ENCODE measurements around the gene CMTM1. TPM values are rescaled to one million over a fixed set of nuclear protein-coding genes. Genes with fewer than 3 reads are reported as not detected.

The CMTM1 gene
- polyA plus RNA-seq, 2 donors, result 0.14 to 0.22 TPM

- Histone ChIP-seq H3K36me3 (ENCODE audit: control insufficient read depth in 2 of 2, insufficient read depth in 2 of 2, low read length in 1 of 2) (no peaks in the 10 kb centered on the region), H3K4me1 (ENCODE audit: control insufficient read depth in 2 of 2, insufficient read depth in 2 of 2, low read length in 1 of 2) (peaks cover 0 to 8% of the 10 kb centered on the region in 2 donors), H3K9me3 (ENCODE audit: control insufficient read depth in 2 of 2, insufficient read depth in 1 of 2, low read depth in 1 of 2, low read length in 1 of 2) (no peaks in the 10 kb centered on the region), H3K27ac (ENCODE audit: low read depth in 2 of 2, low read length in 1 of 2) (peak overlapping the region; percentile 89 to 92), H3K27me3 (ENCODE audit: control insufficient read depth in 1 of 2, insufficient read depth in 2 of 2, low read length in 2 of 2) (no peaks in the 10 kb centered on the region), H3K4me3 (ENCODE audit: low read depth in 1 of 2, low read length in 2 of 2) (peak overlapping the region; percentile 58 to 68)
- 46 to 54% methylated on average over 9 of the region's 9 CpGs for WGBS, 2 donors
Observed at GRCh38 chr16:66548868-66549267, 17.4 kb upstream of the CMTM1 start.

- peak within 1 kb of the TSS; percentile 58 to 68 for H3K4me3 ChIP-seq (ENCODE audit: low read depth in 1 of 2, low read length in 2 of 2)
- H3K27me3 ChIP-seq (ENCODE audit: control insufficient read depth in 1 of 2, insufficient read depth in 2 of 2, low read length in 2 of 2), result no peaks in the 10 kb centered on the region
- no peaks in the 10 kb centered on the region for H3K9me3 ChIP-seq (ENCODE audit: control insufficient read depth in 2 of 2, insufficient read depth in 1 of 2, low read depth in 1 of 2, low read length in 1 of 2)
- peak within 1 kb of the TSS; percentile 89 to 92 for H3K27ac ChIP-seq (ENCODE audit: low read depth in 2 of 2, low read length in 1 of 2)
- H3K36me3 ChIP-seq (ENCODE audit: control insufficient read depth in 2 of 2, insufficient read depth in 2 of 2, low read length in 1 of 2), result no peaks in the 10 kb centered on the region
- 2% methylated on average over 79 to 80 of the region's 80 CpGs for WGBS, 2 donors
- peaks cover 0 to 8% of the 10 kb centered on the region in 2 donors for H3K4me1 ChIP-seq (ENCODE audit: control insufficient read depth in 2 of 2, insufficient read depth in 2 of 2, low read length in 1 of 2)
Observed at GRCh38 chr16:66549284-66550131, 16.7 kb upstream of the CMTM1 start, which contains the start of gene TK2. TSS of gene TK2 (minus strand) at chr16:66550122. CDS start at chr16:66550061, 61 bp downstream.

- no peaks in the 10 kb centered on the region for H3K9me3 ChIP-seq (ENCODE audit: control insufficient read depth in 2 of 2, insufficient read depth in 1 of 2, low read depth in 1 of 2, low read length in 1 of 2)
- H3K27ac ChIP-seq (ENCODE audit: low read depth in 2 of 2, low read length in 1 of 2), result peak overlapping the region; percentile 6 to 92
- no peaks in the 10 kb centered on the region for H3K36me3 ChIP-seq (ENCODE audit: control insufficient read depth in 2 of 2, insufficient read depth in 2 of 2, low read length in 1 of 2)
- H3K4me3 ChIP-seq (ENCODE audit: low read depth in 1 of 2, low read length in 2 of 2), result no peak overlapping the region
- no peaks in the 10 kb centered on the region for H3K27me3 ChIP-seq (ENCODE audit: control insufficient read depth in 1 of 2, insufficient read depth in 2 of 2, low read length in 2 of 2)
- peaks cover 0 to 8% of the 10 kb centered on the region in 2 donors for H3K4me1 ChIP-seq (ENCODE audit: control insufficient read depth in 2 of 2, insufficient read depth in 2 of 2, low read length in 1 of 2)
- WGBS, 2 donors, result 44 to 51% methylated on average over 6 of the region's 6 CpGs
Observed at GRCh38 chr16:66551348-66551759, 14.9 kb upstream of the CMTM1 start.

- WGBS, 2 donors, result 30 to 36% methylated on average over 8 of the region's 8 CpGs
- peaks cover 0 to 8% of the 10 kb centered on the region in 2 donors for H3K4me1 ChIP-seq (ENCODE audit: control insufficient read depth in 2 of 2, insufficient read depth in 2 of 2, low read length in 1 of 2)
- no peaks in the 10 kb centered on the region for H3K27me3 ChIP-seq (ENCODE audit: control insufficient read depth in 1 of 2, insufficient read depth in 2 of 2, low read length in 2 of 2)
- H3K4me3 ChIP-seq (ENCODE audit: low read depth in 1 of 2, low read length in 2 of 2), result peak overlapping the region; percentile 60 to 69
- H3K9me3 ChIP-seq (ENCODE audit: control insufficient read depth in 2 of 2, insufficient read depth in 1 of 2, low read depth in 1 of 2, low read length in 1 of 2), result no peaks in the 10 kb centered on the region
- no peaks in the 10 kb centered on the region for H3K36me3 ChIP-seq (ENCODE audit: control insufficient read depth in 2 of 2, insufficient read depth in 2 of 2, low read length in 1 of 2)
- H3K27ac ChIP-seq (ENCODE audit: low read depth in 2 of 2, low read length in 1 of 2), result peak overlapping the region; percentile 92 to 98
Observed at GRCh38 chr16:66551788-66552285, 14.4 kb upstream of the CMTM1 start.

DNA sequence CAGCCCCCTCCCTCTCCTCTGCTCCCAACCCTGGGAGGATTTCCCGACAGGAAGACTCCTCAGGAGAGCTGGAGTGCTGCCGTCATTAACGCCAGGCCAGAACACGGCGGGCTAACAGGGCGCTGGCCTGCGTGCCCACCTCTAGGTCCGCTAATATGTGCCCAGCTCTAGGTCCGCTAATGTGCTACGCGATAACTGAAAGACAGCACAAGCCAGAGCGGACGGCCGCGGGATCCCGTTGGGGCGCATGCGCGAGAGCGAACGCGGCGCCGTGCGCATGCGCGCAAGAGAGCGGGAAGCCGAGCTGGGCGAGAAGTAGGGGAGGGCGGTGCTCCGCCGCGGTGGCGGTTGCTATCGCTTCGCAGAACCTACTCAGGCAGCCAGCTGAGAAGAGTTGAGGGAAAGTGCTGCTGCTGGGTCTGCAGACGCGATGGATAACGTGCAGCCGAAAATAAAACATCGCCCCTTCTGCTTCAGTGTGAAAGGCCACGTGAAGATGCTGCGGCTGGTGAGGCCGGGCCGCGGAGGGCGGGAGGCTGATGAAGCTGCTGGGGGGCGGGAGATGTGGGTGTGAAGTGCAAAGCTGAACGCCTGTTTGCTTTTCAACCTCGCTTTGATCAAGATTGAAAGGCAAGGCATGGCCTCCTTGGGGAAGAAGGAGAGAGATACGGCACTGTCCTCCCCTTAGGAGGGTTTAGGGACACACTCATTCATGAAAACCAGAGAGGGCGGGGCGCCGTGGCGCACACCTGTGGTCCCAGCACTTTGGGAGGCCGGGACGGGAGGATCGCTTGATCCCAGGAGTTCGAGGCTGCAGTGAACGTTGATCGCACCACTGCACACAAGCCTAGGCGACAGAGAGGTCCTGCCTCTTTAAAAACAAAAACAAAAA lies 13.7 kb upstream of the CMTM1 start, which contains the start of gene CKLF:
Gene CKLF, plus strand, starts transcription at position 291 of the 892 bp plus-strand sequence. Its CDS starts 140 bp downstream, at position 431.
- Histone ChIP-seq H3K27ac (ENCODE audit: low read depth in 2 of 2, low read length in 1 of 2) (peak within 1 kb of the TSS; percentile 92 to 98), H3K9me3 (ENCODE audit: control insufficient read depth in 2 of 2, insufficient read depth in 1 of 2, low read depth in 1 of 2, low read length in 1 of 2) (no peaks in the 10 kb centered on the region), H3K4me3 (ENCODE audit: low read depth in 1 of 2, low read length in 2 of 2) (peak within 1 kb of the TSS; percentile 60 to 69), H3K27me3 (ENCODE audit: control insufficient read depth in 1 of 2, insufficient read depth in 2 of 2, low read length in 2 of 2) (no peaks in the 10 kb centered on the region), H3K36me3 (ENCODE audit: control insufficient read depth in 2 of 2, insufficient read depth in 2 of 2, low read length in 1 of 2) (no peaks in the 10 kb centered on the region), H3K4me1 (ENCODE audit: control insufficient read depth in 2 of 2, insufficient read depth in 2 of 2, low read length in 1 of 2) (peaks cover 0 to 8% of the 10 kb centered on the region in 2 donors)
- WGBS, 2 donors, result 6 to 8% methylated on average over 63 of the region's 63 CpGs

- Histone ChIP-seq H3K27me3 (ENCODE audit: control insufficient read depth in 1 of 2, insufficient read depth in 2 of 2, low read length in 2 of 2) (no peaks in the 10 kb centered on the region), H3K4me3 (ENCODE audit: low read depth in 1 of 2, low read length in 2 of 2) (peak overlapping the region; percentile 16 to 60), H3K4me1 (ENCODE audit: control insufficient read depth in 2 of 2, insufficient read depth in 2 of 2, low read length in 1 of 2) (peaks cover 0 to 6% of the 10 kb centered on the region in 2 donors), H3K36me3 (ENCODE audit: control insufficient read depth in 2 of 2, insufficient read depth in 2 of 2, low read length in 1 of 2) (no peaks in the 10 kb centered on the region), H3K27ac (ENCODE audit: low read depth in 2 of 2, low read length in 1 of 2) (no peak overlapping the region), H3K9me3 (ENCODE audit: control insufficient read depth in 2 of 2, insufficient read depth in 1 of 2, low read depth in 1 of 2, low read length in 1 of 2) (no peaks in the 10 kb centered on the region)
- 32 to 46% methylated on average over 8 of the region's 8 CpGs for WGBS, 2 donors
Observed at GRCh38 chr16:66553223-66553622, 13.0 kb upstream of the CMTM1 start.

DNA sequence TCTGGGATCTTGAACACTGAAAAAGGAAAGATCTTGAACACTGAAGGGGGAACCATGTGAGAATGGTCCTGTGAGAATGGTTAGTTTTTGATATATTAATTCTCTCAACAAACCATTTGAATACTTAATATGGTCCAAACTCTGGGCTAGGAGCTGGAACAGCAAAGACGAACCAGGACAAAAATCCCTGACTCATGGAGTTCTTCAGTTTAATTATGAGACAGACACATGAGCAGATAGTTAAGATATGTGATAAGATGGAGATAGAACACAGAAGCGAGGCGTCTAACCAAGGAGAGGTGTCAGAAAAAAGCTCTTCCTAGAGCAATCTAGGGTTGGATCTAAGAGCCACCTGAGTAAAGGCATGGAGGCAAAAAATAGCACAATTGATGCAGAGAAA lies 12.2 kb upstream of the CMTM1 start:
- H3K27me3 ChIP-seq (ENCODE audit: control insufficient read depth in 1 of 2, insufficient read depth in 2 of 2, low read length in 2 of 2), result no peaks in the 10 kb centered on the region
- peaks cover 0 to 4% of the 10 kb centered on the region in 2 donors for H3K4me1 ChIP-seq (ENCODE audit: control insufficient read depth in 2 of 2, insufficient read depth in 2 of 2, low read length in 1 of 2)
- no peak overlapping the region for H3K27ac ChIP-seq (ENCODE audit: low read depth in 2 of 2, low read length in 1 of 2)
- H3K4me3 ChIP-seq (ENCODE audit: low read depth in 1 of 2, low read length in 2 of 2), result peak overlapping the region in 1 of 2 donors; percentile 60
- H3K9me3 ChIP-seq (ENCODE audit: control insufficient read depth in 2 of 2, insufficient read depth in 1 of 2, low read depth in 1 of 2, low read length in 1 of 2), result no peaks in the 10 kb centered on the region
- H3K36me3 ChIP-seq (ENCODE audit: control insufficient read depth in 2 of 2, insufficient read depth in 2 of 2, low read length in 1 of 2), result no peaks in the 10 kb centered on the region
- WGBS, 2 donors, result 84 to 85% methylated on average over 3 of the region's 3 CpGs

- H3K4me1 ChIP-seq (ENCODE audit: control insufficient read depth in 2 of 2, insufficient read depth in 2 of 2, low read length in 1 of 2), result no peaks in the 10 kb centered on the region
- 86 to 88% methylated on average over 6 of the region's 6 CpGs for WGBS, 2 donors
- H3K36me3 ChIP-seq (ENCODE audit: control insufficient read depth in 2 of 2, insufficient read depth in 2 of 2, low read length in 1 of 2), result no peaks in the 10 kb centered on the region
- no peaks in the 10 kb centered on the region for H3K27me3 ChIP-seq (ENCODE audit: control insufficient read depth in 1 of 2, insufficient read depth in 2 of 2, low read length in 2 of 2)
- H3K9me3 ChIP-seq (ENCODE audit: control insufficient read depth in 2 of 2, insufficient read depth in 1 of 2, low read depth in 1 of 2, low read length in 1 of 2), result no peaks in the 10 kb centered on the region
- peak overlapping the region in 1 of 2 donors; percentile 8 for H3K4me3 ChIP-seq (ENCODE audit: low read depth in 1 of 2, low read length in 2 of 2)
- no peak overlapping the region for H3K27ac ChIP-seq (ENCODE audit: low read depth in 2 of 2, low read length in 1 of 2)
Observed at GRCh38 chr16:66554495-66554894, 11.7 kb upstream of the CMTM1 start.

DNA sequence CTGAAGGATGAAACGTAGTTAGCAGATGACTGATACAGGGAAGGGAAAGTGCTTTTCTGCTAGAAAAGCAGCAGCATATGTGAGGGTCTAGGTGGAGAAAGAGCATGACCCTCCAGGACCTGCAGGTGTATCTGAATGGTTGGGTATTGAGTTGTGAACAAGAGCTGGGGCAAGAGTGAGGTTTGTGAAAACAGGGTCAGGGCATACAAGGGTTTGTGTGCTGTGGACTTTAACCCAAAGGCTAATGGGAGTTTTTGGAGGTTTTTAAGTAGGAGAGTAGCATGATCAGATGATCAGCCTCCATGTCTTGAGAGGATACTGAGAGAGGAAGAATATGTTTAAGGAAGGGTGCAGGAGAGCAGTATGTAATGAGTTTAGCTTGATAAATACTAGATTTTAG lies 6.1 kb upstream of the CMTM1 start:
- Histone ChIP-seq H3K27me3 (ENCODE audit: control insufficient read depth in 1 of 2, insufficient read depth in 2 of 2, low read length in 2 of 2) (no peaks in the 10 kb centered on the region), H3K36me3 (ENCODE audit: control insufficient read depth in 2 of 2, insufficient read depth in 2 of 2, low read length in 1 of 2) (peaks cover 0 to 3% of the 10 kb centered on the region in 2 donors)

More for the DNA sequence above, 6.1 kb upstream of the CMTM1 start:
- no peaks in the 10 kb centered on the region for H3K9me3 ChIP-seq (ENCODE audit: control insufficient read depth in 2 of 2, insufficient read depth in 1 of 2, low read depth in 1 of 2, low read length in 1 of 2)
- 86 to 89% methylated on average over 1 of the region's 1 CpG for WGBS, 2 donors
- no peak overlapping the region for H3K4me3 ChIP-seq (ENCODE audit: low read depth in 1 of 2, low read length in 2 of 2)
- no peak overlapping the region for H3K27ac ChIP-seq (ENCODE audit: low read depth in 2 of 2, low read length in 1 of 2)
- H3K4me1 ChIP-seq (ENCODE audit: control insufficient read depth in 2 of 2, insufficient read depth in 2 of 2, low read length in 1 of 2), result no peaks in the 10 kb centered on the region
